ENCODE data around the gene TCHP. TPM values are rescaled to one million over a fixed set of nuclear protein-coding genes. Genes with fewer than 3 reads are reported as not detected.

The TCHP gene
- total RNA-seq, 1 experiment from 2014 or later: 13.3 TPM

GRCh38 chr12:109926016-109926415 lies 25.9 kb downstream of the TCHP start:
- Histone ChIP-seq H3K9ac (ENCODE audit: extremely low read depth, insufficient read length, low read length) (no peak overlapping the region), H2BK12ac (ENCODE audit: insufficient read length, low read depth, low read length) (no peak overlapping the region), H3K79me2 (ENCODE audit: insufficient read depth, low read length) (no peaks in the 10 kb centered on the region), H4K8ac (replicated peaks; ENCODE audit: insufficient read length, low read depth, low read length) (no peak overlapping the region), H3K4me1 (ENCODE audit: insufficient read depth, low read length) (no peaks in the 10 kb centered on the region), H2BK15ac (ENCODE audit: low read depth, low read length) (no peak overlapping the region), H3K79me1 (ENCODE audit: insufficient read depth, low read depth, low read length, poor library complexity, severe bottlenecking) (no peaks in the 10 kb centered on the region), H4K91ac (ENCODE audit: insufficient read length, low read depth, low read length) (no peak overlapping the region), H3K56ac (ENCODE audit: insufficient read length, low read depth, low read length) (no peak overlapping the region), H3K18ac (ENCODE audit: insufficient read length, low read depth, low read length) (no peak overlapping the region), H3K4ac (ENCODE audit: low read depth, low read length) (no peak overlapping the region), H3K23me2 (ENCODE audit: insufficient read length, low read depth, low read length, poor library complexity, severe bottlenecking) (no peaks in the 10 kb centered on the region), H2BK120ac (ENCODE audit: low read depth, low read length, poor library complexity, severe bottlenecking) (no peak overlapping the region), H3K27ac (ENCODE audit: insufficient read length, low read depth, low read length) (no peak overlapping the region), H3K23ac (ENCODE audit: insufficient read length, low read depth, low read length) (no peak overlapping the region), H3K9me3 (ENCODE audit: control insufficient read depth, low read depth, low read length) (no peaks in the 10 kb centered on the region), H4K5ac (ENCODE audit: insufficient read length, low read depth, low read length) (no peak overlapping the region), H3K4me2 (ENCODE audit: insufficient read depth, insufficient read length, low read length) (no peak overlapping the region), H2BK5ac (ENCODE audit: insufficient read length, low read length) (no peak overlapping the region), H2AFZ (ENCODE audit: low read length) (no peak overlapping the region), H2AK5ac (ENCODE audit: insufficient read length, low read length) (no peak overlapping the region), H3T11ph (ENCODE audit: low read length) (no peak overlapping the region), H4K20me1 (ENCODE audit: control insufficient read depth, insufficient read depth, insufficient read length) (no peaks in the 10 kb centered on the region), H2BK20ac (ENCODE audit: low read depth, low read length, poor library complexity, severe bottlenecking) (no peak overlapping the region), H3K27me3 (ENCODE audit: insufficient read depth, low read length) (no peaks in the 10 kb centered on the region), H3K14ac (ENCODE audit: insufficient read depth, low read length) (peak overlapping the region; percentile 20; the same call in 1 of the 2 replicates)
- no peaks in the 10 kb centered on the region; the same call in 1 of the 2 replicates for H3K27me3 Mint-ChIP-seq (ENCODE audit: low read depth)
- H3K4me3 Mint-ChIP-seq: no peak overlapping the region
- TF ChIP-seq, protein P1, sequence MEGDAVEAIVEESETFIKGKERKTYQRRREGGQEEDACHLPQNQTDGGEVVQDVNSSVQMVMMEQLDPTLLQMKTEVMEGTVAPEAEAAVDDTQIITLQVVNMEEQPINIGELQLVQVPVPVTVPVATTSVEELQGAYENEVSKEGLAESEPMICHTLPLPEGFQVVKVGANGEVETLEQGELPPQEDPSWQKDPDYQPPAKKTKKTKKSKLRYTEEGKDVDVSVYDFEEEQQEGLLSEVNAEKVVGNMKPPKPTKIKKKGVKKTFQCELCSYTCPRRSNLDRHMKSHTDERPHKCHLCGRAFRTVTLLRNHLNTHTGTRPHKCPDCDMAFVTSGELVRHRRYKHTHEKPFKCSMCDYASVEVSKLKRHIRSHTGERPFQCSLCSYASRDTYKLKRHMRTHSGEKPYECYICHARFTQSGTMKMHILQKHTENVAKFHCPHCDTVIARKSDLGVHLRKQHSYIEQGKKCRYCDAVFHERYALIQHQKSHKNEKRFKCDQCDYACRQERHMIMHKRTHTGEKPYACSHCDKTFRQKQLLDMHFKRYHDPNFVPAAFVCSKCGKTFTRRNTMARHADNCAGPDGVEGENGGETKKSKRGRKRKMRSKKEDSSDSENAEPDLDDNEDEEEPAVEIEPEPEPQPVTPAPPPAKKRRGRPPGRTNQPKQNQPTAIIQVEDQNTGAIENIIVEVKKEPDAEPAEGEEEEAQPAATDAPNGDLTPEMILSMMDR (conservative IDR thresholded peaks at IDR 0.05): no peak
- H3K9me3 Mint-ChIP-seq: no peaks in the 10 kb centered on the region; a peak in 1 of 5 replicates
- DNase-seq: no peak
- H3K27ac Mint-ChIP-seq: no peak overlapping the region; a peak in 1 of 7 replicates
- WGBS (ENCODE audit: extremely low coverage, insufficient read length, low lambda C conversion rate): no CpG with 5 or more reads among the region's 8 CpGs
- H3K36me3 Mint-ChIP-seq (ENCODE audit: insufficient read depth in 1 of 3, low read depth in 3 of 3): peaks cover 2 to 7% (median 2%) of the 10 kb centered on the region in 3 experiments; a peak in 2 of 7 replicates
- peaks cover 0 to 9% of the 10 kb centered on the region in 2 experiments; a peak in 3 of 4 replicates for H3K4me1 Mint-ChIP-seq

Measured in H9 (cell line).